ENCODE data around the gene ADGRE3.
A peak's percentile ranks its signal among the peaks of the same experiment; 100 is the strongest.

ADGRE3 gene

GRCh38 chr19:14582894-14583340, 91.7 kb downstream of the ADGRE3 start, which contains the start of gene CLEC17A:
CLEC17A (plus strand) TSS chr19:14583084; CDS start chr19:14583161, 77 bp downstream.
- peak; percentile 71 for DNase-seq (ENCODE audit: low spot score)
- TF ChIP-seq CTCF (IDR thresholded peaks at IDR 0.05; ENCODE audit: borderline replicate concordance, control extremely low read depth, extremely low read depth, insufficient read depth, missing control alignments): no peak
- in situ Hi-C loops (cut with MboI; ENCODE audit: low sequenced_read_pairs, unreplicated experiment): no loop called here

DNA sequence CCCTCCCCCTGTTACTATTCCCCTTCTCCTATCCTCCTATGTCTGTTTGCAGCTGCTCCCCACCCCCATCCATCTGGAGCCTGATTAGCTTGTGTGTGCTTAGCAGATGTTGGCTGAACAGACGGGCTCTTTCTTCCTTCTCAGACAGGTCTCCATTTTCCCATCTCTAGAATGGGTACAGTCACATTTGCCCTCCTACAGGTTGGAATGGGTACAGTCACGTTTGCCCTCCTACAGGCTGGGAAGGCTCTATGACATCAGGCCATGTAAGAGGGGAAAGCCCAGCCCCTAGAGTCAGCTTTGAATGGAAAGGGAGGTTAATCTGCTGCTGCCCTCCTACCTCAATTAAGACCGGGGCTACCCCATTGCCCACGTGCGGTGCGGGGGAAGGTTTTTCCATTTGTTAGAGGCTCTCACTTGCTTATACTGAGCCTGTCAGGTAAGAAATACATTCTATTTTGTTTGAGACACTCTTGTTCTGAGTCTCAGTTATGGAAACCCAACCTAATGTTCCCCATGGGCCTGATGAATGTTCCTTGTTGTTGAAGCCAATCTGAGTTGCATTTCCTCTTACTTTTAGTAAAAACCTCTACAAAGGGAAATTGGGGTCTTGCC, 93.9 kb downstream of the ADGRE3 start:
- no peak for TF ChIP-seq CTCF (IDR thresholded peaks at IDR 0.05; ENCODE audit: borderline replicate concordance, control extremely low read depth, extremely low read depth, insufficient read depth, missing control alignments)
- in situ Hi-C loops (cut with MboI; ENCODE audit: low sequenced_read_pairs, unreplicated experiment): no loop called here
- peak; percentile 55 for DNase-seq (ENCODE audit: low spot score)

GRCh38 chr19:14577885-14578427, 96.7 kb downstream of the ADGRE3 start:
- in situ Hi-C loops (cut with MboI; ENCODE audit: low sequenced_read_pairs, unreplicated experiment): loop anchor here (10.0 kb wide), 1 partner anchor 197 kb away; the partner anchor contains the start of gene ADGRE2
- DNase-seq (ENCODE audit: low spot score): no peak
- no peak for TF ChIP-seq CTCF (IDR thresholded peaks at IDR 0.05; ENCODE audit: borderline replicate concordance, control extremely low read depth, extremely low read depth, insufficient read depth, missing control alignments)

DNA sequence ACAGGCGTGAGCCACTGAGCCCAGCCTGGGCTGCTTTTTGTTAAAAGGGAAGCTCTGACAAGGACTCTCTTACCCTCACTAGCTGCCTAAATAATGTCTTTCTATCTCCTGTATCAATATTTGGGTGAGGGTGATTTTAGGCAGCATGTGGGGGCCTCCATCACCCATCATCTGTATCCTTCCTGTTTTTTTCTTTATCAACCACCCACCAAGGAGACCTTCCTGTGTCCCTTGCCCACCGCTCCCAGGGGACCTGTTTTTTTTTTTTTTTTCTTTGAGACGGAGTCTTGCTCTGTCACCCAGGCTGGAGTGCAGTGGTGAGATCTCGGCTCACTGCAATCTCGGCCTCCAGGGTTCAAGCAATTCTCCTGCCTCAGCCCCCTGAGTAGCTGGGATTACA, 97.4 kb downstream of the ADGRE3 start:
- in situ Hi-C loops (cut with MboI; ENCODE audit: low sequenced_read_pairs, unreplicated experiment): loop anchor here (10.0 kb wide), 1 partner anchor 198 kb away; the partner anchor contains the start of gene ADGRE2

DNA sequence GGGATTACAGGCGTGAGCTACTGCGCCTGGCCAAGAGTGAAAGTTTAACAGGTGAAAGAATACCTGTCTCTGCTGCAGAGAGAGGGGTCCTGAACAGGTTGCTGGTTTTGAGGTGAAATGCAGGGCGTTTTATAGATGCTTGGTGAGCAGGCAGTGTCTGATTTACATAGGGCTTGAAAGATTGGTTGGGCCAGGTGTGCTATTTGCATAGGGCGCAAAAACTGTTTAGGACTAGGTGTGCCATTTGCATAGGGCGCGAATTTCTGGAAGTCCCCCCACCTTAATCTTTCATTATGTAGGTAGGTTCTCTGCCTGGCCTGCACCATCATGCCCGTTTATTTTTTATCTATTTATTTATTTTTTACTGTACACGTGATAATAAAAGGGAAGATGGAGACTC, 98.3 kb downstream of the ADGRE3 start:
- in situ Hi-C loops (cut with MboI; ENCODE audit: low sequenced_read_pairs, unreplicated experiment): loop anchor here (10.0 kb wide), 1 partner anchor 198 kb away; the partner anchor contains the start of gene ADGRE2
- DNase-seq (ENCODE audit: low spot score): no peak
- no peak for TF ChIP-seq CTCF (IDR thresholded peaks at IDR 0.05; ENCODE audit: borderline replicate concordance, control extremely low read depth, extremely low read depth, insufficient read depth, missing control alignments)

More for the DNA sequence above, 97.4 kb downstream of the ADGRE3 start:
- DNase-seq (ENCODE audit: low spot score): no peak
- no peak for TF ChIP-seq CTCF (IDR thresholded peaks at IDR 0.05; ENCODE audit: borderline replicate concordance, control extremely low read depth, extremely low read depth, insufficient read depth, missing control alignments)

GRCh38 chr19:14575428-14575980, 99.1 kb downstream of the ADGRE3 start:
- no peak for TF ChIP-seq CTCF (IDR thresholded peaks at IDR 0.05; ENCODE audit: borderline replicate concordance, control extremely low read depth, extremely low read depth, insufficient read depth, missing control alignments)
- in situ Hi-C loops (cut with MboI; ENCODE audit: low sequenced_read_pairs, unreplicated experiment): loop anchor here (10.0 kb wide), 1 partner anchor 199 kb away; the partner anchor contains the start of gene ADGRE2
- no peak for DNase-seq (ENCODE audit: low spot score)

Data from GM13976 (cell line).